IPS-NIHi11 (cell line): ENCODE data around the gene C20orf204.
A peak's percentile ranks its signal among the peaks of the same experiment; 100 is the strongest.

Experiments
- DNase-seq: peaks from one replicate; pipeline ENCODE4 v3.0.0; 2012; ENCODE audit warnings: mixed read lengths, low spot score

Gene C20orf204

DNA sequence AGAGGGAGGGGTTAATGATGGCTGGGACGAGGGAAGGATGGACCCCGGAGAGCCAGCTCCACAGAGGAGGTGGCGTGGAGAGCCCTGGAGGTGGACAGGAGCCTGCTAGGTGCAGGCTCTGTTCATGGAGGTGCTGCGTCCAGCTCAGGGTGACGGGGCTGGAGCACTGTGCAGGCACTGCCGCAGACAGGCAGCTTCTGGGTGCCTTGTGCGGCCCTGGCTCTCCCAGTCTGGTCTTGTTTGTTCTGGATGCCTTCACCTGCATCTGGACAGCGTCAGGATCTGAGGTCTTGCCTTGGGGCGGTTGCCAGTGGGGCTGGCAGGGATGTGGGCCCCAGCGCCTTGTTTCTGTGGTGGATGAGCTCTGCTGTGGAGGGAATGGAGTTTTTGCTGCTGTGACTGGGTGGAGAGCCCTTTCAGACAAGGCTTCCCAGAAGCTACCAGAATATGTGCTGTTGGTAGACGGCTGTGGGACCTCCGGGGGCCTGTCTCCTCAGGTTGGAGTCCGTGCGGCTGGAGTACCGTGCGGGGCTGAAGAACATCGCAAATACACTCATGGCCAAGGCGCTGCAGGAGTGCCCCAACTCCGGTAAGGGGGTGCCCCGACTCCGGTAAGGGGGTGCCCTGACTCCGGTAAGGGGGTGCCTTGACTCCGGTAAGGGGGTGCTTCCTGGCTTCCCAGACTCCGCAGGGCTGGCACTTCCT lies 7.8 kb upstream of the C20orf204 start:
- no peak for DNase-seq

- no peak for DNase-seq
These were observed 6.5 kb upstream of the C20orf204 start for GRCh38 chr20:64029293-64030117.

DNA sequence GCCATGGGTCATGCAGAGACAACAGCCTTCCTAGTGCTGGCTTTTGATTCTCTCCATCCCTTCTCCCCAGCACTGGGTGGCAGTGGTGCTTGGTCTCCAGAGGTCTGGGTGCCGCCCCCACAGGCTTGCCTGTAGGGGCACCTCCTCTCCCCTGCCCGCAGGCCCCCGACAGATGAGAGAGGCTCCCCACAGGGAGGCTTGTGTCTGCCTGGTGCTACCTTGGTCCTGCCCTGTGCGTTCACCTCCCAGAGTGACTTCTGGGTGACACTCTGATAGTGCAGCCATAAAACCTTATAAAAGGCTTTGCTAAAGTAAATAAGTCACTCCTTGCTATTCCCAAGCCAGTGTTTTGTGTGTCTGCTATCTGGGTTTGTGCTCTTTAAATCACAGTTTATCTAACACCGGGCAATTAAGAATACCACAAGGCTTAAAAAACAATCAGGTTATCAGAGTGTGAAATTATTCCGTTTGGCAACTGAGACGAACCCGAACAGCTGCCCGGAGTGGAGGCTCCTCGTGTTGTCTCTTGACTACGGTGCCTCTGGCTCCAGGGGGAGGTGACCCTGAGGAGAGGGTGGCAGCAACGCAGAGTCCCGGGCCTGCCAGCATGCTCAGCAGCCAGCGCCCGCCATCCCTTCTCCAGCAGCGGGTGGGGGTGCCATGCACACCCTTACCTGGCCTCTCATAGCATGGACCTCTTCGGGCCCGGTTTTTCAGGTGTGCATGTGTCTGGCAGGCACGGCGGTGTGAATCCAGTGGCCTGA lies 5.4 kb upstream of the C20orf204 start:
- DNase-seq, result no peak

DNA sequence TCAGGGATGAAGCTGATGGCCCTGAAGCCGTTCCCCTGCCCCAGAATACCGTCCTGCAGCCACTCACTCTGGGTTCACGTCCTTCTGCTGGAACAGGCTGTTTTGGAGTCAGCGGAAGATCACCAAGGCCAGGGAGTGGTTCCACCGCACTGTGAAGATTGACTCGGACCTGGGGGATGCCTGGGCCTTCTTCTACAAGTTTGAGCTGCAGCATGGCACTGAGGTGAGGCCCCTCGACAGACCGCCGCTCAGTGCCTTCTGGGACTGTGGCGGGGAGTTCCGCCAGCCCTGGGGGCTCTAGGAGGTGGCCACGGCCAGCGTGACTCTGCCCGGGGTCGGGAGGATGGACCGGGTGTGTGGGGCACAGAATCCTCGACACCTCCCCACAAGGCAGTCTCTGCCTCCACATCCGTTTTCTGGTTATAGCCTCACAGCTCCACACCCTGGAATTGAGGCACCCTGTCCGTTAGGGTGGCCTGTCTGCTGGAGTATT lies 4.1 kb upstream of the C20orf204 start:
- DNase-seq, result no peak

DNA sequence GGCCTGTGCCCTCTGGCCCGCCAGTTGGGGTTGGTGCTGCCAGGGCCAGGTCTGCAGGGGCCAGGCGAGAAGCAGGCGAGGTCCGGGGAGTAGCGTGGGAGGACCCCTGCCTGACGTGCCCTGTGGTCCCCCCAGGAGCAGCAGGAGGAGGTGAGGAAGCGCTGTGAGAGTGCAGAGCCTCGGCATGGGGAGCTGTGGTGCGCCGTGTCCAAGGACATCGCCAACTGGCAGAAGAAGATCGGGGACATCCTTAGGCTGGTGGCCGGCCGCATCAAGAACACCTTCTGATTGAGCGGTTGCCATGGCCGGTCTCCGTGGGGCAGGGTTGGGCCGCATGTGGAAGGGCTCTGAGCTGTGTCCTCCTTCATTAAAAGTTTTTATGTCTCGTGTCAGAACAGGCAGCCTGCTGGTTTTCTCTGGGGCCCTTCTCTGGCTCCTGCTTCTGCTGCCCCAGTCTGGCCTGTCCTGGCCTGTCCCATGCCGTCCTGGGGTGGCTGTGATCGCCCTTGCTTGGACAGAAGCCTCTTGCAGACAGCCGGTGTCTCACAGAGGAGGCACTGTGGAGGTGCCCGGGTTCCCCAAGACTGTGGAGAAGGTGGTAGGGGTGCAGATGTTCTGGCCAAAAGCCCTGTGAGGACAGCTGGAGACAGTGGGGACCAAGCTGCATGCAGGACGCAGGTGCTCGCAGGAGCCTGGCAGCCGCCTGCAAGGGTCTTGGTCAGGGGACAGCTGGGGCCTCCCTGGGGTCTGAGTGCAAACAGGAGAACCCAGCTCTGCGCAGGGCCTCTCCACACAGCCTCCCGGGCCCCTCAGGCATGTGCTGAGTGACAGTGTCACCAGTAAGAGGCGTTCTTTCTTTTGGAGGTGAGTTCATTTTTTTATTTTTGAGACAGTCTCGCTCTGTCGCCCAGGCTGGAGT lies 3.0 kb upstream of the C20orf204 start:
- DNase-seq, result no peak

GRCh38 chr20:64033981-64034493 lies 1.9 kb upstream of the C20orf204 start:
- no peak for DNase-seq

DNA sequence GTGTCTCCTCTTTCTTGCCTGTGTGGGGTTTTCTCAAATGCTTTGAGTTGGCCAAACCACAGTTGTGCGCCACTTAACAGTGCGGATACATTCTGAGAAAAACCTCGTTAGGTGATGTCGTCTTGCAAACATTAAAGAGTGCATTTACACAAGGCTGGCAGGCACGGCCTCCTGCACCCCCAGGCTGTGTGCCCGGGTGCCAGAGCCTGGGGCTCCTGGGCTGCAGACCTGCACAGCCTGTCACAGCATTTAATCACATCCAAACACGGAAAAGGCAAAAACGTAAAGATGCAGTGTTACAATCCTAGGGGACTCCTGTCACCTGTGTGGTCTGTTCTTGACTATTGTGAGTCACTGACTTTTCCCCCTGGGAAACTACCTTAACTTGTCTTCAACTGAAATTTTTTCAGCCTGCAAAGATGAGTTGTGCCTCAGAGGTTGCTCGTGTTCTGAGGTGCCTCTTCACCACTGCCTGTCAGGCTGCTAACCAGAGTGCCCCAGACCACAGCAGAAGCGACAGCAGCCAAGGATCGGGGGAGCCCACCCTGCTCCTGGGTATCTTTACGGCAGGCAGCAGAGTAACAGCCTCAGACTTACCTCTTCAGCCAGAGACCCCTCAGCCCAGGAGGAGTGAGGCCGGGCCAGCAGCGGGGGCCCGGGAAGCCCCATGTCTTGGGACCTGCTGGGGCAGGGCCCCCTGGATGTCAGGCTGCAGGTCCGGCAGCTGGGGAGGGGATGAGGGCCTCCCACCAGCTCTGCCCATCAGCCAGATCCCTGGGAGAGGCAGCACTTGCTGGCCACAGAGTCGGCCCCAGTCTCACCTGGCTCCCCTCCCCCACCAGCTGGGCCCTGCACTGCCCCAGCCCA lies 683 bp upstream of the C20orf204 start:
- no peak for DNase-seq

GRCh38 chr20:64036346-64037198 lies 590 bp downstream of the C20orf204 start:
- DNase-seq, result no peak

DNA sequence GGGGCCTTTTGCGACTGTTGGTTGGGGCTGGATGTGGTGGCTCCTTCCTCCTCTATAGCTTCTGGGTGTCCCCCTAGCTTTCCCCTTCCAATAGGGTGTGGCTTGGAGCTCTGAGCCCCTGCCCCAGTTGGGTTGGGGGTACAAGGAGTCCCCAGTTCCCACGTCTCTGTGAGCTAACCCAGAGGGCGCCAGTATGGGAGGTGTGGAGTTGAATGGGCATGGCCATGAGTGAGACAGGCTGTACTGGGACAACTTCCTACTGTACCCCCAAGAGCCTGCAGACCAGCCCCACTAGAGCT lies 1.2 kb downstream of the C20orf204 start:
- no peak for DNase-seq

DNA sequence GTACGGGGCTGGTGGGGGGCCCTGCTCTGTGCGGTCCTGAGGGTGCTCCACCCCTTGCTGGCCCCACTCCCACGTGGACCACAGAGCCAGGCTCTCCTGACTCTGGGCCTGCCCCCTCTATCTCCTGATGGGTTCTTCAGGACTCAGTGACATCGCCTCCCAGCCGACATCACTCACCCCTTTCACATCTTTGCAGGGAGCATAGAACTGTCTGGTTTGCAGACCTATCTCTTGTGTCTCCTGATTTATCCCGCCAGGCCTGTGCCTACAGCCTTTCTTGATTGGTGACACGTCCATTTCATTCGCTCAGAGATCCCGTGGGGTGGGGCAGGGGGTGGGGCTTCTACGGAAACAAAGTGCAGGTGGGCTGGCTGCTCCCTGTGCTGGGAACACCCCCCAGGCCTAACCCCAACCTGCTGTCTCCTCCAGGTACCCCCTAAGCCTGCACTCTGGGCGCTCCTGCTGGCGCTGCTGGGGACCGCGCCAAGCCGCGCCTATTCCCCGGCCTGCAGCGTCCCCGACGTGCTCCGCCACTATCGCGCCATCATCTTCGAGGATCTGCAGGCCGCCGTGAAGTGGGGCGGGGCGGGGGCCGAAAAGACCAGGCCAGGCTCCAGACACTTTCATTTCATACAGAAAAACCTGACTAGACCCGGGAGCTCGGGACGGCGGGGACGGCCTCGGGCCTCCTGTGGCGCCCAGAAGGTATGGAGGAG lies 1.7 kb downstream of the C20orf204 start:
- peak; percentile 66 for DNase-seq

DNA sequence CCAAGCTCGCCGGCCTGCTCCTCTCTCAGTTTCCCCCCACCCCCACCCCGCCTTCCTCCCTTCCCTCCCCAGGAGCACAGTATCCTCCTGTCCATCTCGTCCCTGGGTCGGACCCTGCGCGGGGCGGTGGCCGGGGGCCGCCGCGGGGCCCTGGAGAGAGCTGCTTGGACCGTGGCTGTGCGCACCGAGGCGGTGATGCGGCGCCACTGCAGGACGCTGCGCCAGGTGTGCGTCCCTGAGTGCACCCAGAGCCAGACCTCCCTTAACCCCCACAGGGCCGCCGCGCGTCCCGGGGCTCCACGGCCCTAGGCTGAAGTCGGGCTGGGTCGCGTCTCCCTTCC lies 2.2 kb downstream of the C20orf204 start:
- peak; percentile 52 for DNase-seq

GRCh38 chr20:64038565-64039292 lies 2.7 kb downstream of the C20orf204 start:
- DNase-seq, result peak; percentile 96

- no peak for DNase-seq
These were observed 3.5 kb downstream of the C20orf204 start for GRCh38 chr20:64039293-64040160.

DNA sequence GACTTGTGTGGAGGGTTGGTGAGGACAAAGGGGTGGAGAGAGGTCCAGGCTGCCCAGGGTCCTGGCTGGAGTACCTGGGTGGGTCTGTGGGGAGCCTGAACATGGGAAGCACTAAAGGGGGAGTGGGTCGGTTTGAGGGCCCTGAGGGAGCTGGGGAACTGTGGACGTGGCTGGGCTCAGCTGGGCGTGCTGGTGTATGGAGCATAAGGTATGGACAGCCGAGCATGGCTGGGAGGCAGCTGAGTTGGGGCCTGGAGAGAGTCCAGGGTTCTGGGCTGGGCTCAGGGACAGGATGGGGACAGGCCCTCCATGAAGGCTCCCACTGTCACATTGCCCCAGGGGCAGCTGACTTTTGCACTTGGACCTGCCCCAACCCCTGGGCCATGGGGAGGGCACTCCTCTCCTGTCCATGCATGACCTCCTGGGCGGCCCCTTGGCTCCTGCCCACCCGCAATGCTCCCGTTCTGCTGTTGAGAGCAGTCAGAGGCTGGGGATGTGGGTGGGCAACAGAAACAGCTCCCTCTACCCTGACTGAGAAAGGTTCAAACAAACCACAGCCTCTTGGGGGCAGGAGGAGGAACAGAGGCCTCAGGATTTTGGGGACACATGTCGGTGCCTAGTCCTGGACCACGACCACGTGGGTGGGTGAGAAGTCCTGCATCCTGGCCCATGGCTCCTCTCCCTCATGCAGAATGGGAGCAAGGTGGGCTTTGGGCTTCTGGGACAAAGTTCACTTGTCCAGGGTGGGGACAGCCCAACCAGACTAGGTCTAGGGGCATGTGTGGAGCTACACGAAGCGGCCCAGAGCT lies 4.5 kb downstream of the C20orf204 start:
- DNase-seq, result no peak

- DNase-seq, result no peak
These were observed 5.2 kb downstream of the C20orf204 start for GRCh38 chr20:64041040-64041780.

DNA sequence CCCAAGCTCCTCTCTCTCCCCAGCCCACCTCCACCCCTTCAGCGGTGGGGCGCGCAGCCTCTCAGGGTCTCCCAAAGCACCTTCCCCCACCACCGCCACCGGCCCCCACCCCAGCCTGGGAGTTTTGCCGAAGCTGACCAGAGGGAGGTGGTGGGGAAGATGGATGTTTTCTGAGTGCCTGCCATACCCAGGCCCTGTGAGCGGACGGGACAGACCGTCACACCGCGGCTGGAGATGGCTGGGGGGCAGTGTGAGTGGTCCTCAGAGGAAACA lies 5.7 kb downstream of the C20orf204 start:
- DNase-seq, result no peak
